Globus pallidus (tissue), 1 donor: ENCODE results near the gene GDPD5.
"Not testable (repeated sequence)": the region's sequence is repeated elsewhere in the genome, so short reads cannot be mapped to it uniquely, and the experiment has no call there.

Experiments
- DNase-seq: peaks from one replicate; pipeline ENCODE4 v3.0.0-alpha.2; 2015; ENCODE audit warnings: low spot score

GDPD5 gene

DNA sequence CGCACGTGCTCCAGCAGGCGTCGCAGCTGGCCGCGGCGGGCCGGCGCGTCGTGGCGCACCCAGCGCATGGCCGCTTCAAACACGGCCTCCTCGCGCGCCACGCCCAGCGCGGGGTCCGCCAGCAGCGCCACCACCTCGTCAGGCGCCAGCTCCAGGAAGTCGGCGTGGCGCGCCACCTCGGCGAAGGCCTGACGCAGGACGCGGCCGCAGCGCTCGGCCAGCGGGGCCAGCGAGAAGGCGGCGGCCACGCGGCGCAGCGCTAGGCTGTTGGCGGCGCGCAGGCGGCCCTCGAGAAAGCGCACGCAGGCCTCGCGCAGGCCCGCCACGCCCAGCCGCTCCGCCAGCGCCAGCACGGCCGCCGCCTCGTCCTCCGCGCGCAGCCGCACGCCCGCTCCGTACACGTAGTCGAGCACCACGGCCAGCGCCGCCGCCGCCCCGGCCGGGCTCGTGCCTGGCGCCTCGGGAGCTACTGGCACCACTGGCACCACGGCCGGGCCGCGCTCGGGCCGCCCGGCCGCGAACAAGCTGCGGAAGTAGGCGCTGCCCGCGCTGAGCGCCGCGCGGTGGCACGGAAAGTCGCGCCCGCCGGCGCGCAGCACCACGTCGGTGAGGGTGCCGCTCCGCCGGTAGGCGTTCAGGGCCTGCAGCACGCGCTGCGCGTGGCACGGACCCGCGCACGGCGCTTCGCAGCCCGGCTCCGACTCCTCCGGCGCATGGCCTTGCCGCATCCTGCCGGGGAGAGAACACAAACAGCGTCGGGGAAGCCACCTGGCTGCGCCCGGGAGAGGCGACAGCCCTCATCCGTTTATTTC, 95.6 kb downstream of the GDPD5 start:
- DNase-seq, result no peak

DNA sequence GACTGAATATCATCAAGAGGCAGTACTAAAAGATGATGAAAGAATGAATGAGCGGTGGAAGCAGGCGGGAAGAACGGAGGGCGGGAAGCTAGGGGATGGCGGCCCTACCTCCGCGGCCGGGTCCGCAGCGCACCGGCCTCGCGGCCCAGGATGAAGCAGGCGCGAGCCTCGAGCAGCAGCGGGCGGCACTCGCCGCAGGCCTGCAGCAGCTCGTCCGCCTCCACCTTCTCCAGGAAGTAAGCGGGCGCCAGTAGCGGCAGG, 96.2 kb downstream of the GDPD5 start:
- DNase-seq, result no peak

DNA sequence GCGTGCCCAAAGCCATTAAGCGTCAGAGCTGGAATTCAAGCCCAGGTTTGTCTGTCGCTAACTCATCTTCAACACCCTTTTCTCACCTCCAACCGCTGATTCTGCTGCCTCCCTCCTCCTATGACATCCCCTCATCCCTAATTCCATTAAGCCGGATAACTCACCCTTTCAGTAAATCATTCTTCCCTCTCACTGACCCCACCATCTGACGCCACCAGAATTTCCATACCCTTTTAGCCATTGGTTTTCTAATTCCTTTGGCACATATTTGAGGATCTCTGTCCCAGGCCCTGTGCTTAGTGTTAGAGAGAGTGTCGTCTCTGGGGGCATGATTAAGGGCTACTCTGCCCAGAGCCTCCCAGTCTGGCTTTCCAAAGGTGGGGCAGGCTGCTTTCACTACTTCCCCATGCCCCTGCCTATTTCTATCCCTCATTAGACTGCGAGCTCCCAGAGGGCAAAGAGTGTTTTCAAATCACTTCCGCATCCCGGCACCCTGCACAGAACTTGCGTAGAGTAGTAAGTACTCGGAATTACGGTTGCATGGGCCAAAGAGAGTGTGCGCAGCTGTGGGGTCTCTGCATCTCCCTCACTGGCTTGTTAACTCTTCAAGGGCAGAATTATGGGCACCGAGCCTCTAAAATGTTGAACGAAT, 96.6 kb downstream of the GDPD5 start:
- DNase-seq, result no peak

DNA sequence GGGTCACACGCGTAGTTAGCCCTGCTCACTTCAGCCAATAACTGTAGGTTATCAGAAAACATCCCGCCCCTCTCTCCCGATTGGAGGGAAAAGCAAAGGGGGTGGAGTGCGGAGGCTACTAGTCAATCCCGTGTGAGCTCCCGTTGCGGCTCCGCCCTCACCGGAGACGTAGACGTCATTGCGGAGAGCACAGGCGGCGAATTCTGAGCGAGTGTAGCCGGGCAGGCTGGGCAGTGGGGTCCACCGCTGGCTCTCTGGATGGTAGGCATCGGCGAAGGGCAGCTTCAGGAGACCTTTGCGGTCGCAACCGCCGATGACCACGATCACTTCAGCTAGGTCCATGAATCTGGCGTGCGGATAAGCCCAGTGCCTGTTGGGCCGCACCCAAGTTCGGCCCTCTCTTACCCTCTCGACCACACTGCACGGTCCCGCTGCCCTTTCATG, 97.4 kb downstream of the GDPD5 start:
- DNase-seq, result peak; percentile 86

DNA sequence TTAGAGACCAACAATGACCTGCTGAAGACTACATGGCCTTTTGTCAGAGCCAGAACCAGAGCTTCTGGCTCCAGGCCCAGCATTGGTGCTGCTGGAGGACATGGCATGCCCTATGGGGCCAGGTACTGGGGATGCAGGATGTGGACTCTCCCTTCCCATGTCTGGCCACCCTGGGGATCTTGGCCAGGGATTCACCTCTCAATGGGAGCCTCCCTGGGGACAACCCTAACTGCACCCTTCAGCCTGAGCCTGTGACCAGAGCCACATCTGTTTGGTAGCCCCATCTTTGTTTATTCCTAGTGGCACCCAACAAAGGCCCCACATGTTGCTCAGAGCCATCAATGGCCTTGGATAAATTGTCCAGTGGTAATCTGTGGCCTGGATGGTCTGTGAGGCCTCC, 98.6 kb downstream of the GDPD5 start:
- DNase-seq, result no peak

DNA sequence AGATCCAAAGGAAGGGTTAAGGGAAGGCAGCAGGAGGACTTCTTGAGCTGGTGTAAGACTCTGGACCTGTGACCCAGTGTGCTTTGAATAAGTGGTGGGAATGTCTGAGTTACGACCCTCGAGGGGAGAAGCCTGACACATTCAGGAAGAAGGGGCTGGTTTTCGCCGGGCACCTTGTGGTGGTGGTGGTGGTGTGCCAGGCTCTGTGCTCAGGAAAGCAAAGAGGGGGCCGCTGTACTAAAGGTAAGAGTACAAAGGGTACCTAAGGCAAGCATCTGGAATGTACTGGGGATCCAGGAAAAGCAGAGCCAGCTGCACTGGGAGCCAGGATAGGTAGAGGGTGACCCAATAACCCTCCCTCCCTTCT, 99.0 kb downstream of the GDPD5 start:
- no peak for DNase-seq

DNA sequence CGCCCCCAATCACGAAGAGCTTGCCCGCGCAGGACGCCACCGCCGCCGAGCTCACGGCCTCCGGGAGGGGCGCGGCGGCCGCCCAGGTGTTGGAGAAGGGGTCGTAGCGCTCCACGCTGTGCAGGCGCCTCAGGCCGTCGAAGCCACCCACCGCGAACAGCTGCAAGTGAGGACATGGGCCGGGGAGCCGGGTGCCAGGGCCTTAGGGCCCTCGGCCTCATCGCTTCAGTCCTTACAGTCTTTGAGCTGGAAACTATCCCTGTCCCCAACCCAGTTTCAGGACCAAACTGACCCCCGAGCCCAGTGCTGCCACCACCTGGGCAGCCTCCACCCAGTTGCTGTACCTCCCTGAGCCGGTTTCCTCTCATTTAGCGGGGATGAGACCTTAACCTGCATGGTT, 100.3 kb downstream of the GDPD5 start:
- DNase-seq, result no peak

DNA sequence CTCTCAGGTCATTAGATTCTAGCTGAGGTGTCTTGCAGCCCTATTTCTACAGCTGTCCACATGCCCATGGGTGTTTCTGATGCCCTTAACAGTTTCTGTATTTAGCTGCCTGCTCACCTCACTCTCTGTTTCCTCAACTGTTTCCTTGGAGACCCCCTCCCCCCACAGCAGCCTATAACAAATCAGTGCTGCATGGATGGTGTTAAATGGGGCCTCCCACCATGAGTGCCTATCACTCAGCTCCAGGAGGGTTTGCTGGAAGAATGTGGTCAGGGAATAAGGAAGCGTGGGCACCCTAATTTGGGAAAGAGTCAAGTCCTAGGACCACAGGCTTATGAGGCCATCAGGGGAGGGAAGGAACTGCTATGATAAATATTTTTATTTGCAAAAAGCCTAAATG, 101.3 kb downstream of the GDPD5 start:
- DNase-seq, result no peak

DNA sequence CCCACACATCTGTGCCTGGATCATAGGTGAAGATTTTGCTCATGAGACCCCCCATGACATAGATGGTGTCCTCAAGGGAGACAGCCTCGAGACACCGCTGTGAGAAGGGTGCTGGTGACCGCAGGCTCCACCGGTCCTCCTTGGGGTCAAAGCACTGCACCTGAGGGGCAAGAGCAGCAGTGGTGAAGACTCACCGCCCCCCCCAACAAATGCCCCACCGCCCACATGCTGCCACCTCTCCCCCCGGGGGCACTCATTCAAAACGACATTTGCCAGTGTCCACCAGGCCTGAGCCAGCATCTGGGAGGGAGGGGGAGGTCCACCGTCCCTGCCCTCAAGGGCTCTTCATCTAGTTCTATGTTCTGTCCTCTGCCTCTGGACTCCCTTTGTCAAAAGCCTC, 102.0 kb downstream of the GDPD5 start:
- DNase-seq, result no peak

DNA sequence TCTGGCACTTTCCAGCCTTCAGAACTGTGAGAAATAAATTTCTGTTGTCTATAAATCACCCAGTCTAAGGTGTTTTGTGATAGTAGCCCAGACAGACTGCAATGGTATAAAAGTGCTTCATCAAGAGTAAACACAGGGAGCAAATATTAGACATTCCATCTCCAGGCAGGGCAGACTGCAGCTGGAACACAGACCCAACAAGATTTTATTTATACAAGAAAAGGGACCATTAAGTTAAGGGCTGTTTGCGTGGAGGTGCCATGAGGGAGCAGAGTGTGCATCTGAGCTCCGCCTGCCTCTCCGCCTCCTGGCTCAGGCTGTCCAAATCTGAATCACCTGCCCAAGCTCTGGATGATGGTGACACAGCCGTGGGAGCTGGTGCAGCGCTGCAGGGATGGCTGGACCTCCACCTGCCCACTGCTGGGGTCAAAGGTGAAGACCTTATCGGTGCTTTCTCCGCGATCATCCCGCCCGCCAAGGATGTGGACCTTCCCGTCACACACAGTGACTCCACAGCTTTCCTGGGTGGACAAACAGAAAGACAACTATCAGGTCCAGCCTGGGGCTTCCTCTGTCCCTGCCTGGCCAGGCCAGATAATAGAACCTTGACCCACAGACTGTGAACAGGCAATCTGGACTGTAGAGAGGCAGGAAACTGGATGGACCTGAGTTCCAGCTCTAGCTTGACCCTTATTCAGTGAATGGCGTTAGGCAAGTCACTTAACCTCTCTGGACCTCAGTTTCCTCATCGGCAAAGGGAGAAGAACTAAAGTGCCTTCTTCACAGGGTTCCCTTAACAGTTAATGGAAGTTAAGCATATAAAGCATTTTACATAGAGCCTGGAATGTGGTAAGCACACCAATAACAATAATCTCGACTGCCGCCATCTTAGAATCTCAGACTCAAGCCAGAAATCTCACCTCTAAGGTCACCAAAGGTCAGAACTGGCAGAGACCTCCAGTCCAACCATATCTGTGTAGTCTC, 103.2 kb downstream of the GDPD5 start:
- no peak for DNase-seq

DNA sequence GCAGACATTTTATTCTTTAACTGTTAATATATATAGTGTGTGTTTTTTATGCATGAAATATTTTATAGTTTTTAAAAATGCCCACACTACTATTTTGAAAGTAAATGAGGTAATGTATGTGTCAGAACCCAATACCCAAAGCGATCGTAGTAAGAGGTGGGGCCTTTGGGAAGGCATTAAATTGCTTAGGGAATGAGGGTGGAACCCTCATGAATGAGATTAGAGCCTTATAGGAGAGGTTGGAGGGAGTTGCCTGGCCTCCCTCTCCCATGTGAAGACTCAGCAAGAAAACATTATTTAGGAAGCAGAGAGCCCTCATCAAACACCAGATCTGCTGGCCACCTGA, 103.9 kb downstream of the GDPD5 start:
- no peak for DNase-seq

DNA sequence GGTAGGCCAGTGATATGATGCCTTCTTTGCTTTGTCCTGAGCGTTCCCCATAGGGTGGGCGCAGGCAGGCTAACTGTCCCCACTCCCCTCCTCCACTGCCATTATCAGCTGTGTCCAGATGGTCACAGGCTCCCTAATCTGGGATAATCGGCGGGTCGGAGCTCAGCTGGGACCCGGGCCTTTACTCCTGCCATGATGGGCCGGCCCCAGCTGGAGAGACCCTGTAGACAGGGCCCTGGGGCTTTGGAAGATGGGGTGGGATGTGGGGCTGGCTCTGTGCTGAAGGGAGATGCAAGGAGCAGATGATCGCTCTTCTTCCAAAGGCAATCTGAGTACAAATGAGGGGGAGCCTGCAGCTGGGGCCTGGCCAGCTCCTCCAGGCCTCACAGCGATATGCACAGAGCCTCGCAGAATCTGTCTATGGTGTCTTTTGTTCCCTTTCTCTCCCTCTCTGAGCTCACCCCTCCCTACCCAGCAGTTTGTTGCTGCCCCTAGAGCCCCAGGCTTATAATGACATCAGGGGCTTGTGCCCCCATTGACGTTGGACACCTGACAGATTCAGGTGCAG, 104.6 kb downstream of the GDPD5 start:
- DNase-seq, result peak; percentile 77

DNA sequence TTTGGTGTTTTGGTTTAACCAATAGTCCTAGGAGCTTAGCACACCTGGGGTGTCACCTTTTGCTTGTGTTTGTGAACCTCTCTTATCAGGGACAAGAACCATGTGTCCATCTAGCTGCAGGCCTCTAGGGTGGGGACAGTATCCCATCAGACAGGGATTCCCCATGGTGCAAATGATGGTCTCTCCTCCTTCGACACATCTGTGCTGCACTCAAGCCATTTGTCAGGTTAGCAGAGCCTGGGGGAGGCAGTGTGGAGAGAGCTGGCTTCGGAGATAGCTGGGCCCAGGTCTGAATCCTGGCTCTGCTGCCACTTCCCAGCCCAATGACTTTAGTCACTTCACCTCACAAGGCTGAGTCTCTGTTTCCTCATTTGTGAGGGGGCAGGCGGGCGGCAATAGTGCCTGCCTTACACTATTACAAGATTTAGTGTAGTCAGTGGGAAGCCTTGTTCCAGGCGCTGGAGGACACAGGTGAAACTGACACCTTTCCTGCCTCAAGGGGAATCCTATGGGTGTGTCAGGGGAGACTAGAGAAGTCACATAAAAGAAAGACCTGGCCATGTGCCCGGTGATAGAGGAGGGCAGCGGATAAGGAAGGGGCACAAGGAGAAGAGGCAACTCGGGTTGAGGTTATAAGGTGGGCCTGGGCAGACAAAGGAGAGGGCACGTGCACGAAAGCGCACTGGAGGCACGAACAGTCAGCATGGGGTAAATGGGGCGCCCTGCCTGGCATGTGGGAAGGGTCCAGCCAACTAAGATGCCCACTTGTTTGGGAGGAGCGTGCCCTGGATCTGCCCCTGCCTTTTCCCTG, 105.3 kb downstream of the GDPD5 start:
- no peak for DNase-seq

DNA sequence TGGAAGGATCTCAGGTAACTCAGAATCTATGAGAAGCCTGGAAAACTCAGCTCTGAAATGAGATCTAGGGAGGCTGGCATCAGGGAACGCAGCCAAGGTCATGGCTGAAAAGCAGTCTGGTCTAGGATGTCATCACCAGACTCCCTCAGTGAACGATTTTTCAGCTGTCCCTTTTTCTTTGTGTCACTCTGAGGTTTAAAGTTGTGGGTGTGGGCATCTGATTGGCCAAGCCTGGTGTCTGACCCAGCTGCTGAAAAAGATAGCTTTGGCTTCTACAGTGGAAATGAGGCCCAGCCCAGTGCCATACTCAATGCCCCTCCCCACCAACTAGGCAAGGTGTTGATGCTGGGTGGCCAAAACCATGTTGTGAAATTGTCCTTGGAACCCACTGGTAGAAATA, 111.9 kb downstream of the GDPD5 start:
- DNase-seq, result no peak

DNA sequence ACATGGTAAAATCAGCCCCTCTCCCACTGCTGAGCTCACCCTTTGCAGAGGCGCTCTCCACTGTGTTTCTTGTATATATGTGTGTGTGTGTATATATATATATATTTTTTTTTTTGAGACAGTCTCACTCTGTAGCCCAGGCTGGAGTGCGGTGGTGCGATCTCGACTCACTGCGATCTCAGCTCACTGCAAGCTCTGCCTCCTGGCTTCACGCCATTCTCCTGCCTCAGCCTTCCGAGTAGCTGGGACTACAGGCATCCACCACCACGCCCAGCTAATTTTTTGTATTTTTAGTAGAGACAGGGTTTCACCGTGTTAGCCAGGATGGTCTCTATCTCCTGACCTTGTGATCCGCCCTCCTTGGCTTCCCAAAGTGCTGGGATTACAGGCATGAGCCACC, 112.6 kb downstream of the GDPD5 start:
- not testable (repeated sequence) for DNase-seq

DNA sequence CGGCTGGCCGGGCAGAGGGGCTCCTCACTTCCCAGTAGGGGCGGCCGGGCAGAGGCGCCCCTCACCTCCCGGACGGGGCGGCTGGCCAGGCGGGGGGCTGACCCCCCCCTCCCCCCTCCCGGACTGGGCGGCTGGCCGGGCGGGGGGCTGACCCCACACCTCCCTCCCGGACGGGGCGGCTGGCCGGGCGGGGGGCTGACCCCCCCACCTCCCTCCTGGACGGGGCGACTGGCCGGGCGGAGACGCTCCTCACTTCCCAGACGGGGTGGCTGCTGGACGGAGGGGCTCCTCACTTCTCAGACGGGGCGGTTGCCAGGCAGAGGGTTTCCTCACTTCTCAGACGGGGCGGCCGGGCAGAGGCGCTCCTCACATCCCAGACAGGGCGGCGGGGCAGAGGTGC, 115.8 kb downstream of the GDPD5 start:
- not testable (repeated sequence) for DNase-seq

DNA sequence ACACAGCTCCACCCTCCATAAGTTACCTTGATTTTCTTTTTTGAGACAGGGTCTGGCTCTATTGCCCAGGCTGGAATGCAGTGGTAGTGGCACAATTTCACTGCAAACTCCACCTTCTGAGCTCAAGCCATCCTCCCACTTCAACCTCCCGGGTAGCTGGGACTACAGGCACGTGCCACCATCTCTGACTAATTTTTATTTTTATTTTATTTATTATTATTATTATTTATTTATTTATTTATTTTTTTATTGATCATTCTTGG, 116.9 kb downstream of the GDPD5 start:
- no peak for DNase-seq

DNA sequence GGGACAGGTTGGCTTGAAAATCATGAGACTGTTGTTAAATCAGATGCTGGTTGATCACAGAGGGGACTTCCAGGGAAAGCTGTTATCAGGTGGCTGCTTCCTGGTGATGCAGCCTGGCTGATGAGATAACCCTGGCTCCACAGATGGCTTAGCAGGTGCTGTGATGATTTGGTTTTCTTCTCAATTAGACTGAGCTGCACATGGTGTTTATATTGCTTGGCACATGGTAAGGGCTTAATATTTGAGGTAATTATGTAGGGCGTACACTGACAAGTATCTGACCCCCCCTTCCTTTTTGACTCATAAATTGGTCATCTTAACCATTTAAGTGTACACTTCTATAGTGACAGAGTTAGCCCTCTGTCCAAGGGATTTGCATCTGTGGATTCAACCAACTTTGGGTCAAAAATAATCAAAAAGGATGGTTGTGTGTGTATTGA, 119.4 kb downstream of the GDPD5 start:
- DNase-seq, result no peak

DNA sequence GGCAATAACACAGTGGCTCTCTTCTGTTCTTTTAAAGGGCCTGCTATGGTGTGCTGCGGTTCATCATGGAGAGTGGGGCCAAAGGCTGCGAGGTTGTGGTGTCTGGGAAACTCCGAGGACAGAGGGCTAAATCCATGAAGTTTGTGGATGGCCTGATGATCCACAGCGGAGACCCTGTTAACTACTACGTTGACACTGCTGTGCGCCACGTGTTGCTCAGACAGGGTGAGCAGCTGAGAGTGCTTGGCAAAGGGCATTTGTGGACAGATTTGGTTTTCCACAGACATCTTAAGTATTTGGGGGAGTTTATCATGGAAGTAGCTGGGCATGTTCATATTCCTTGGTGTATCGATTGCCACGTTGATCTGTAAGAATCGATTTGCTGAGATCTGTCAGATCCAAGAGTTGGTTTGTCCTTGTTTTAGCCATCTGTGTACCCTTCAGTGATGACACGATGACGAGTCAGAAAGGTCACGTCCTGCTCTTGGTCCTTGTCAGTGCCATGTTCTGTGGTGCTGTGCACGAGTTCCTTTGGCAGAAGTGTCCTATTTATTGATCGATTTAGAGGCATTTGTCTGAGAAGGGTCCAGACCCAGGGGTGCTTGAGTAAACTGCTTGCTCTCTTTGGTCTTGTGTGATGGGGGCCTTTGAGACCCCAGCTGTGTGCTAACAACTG, 121.6 kb downstream of the GDPD5 start:
- no peak for DNase-seq

DNA sequence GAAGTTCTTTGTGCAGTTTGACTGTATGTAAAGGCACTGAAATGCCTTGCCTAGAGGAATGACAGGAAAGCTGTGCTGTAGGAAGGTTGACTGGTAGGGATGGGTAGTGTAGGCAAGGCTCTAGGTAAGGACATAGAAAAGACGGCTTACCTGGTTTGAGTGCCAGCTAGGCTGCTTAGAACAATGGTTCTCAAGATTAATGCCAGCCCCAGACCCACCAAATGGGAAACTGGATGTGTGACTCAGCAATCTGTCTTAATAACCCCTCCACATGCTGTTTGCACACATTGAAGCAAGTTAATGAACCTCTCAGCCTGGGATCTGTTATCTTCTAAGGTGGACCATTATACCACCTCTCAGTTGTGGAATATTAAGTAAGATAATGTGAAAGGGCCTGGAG, 122.7 kb downstream of the GDPD5 start:
- no peak for DNase-seq

DNA sequence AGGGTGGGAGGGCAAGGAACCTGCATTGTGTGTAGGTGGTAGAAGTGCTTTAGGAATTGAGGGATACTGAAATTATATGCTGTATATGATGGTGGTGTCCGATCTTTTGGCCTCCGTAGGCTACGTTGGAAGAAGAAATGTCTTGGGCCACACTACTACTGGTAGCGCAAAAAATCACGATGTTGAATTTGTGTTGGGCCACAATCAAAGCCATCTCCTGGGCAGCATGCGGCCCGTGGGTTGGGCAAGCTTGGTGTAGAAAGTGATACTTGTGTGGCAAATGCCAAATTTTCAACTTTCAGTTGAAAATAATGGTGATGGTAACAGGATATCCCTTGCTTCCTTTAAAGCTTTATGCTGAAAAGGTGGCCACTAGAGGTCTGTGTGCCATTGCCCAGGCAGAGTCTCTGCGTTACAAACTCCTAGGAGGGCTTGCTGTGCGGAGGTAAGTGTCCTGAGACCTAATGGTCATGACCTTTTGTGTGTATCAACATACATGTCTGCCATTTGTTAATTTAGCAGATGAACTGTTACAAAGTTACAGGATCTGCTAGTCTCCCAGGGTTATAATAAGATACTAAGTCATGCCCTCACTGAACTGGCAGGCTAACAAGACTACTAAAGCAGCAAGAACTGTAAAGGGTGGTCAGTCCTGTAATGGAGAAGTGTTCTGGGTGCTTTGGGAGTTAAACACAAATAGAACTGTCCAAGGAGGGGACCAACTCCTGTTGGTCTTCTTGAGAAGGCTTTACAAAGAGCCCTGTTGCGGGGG, 123.6 kb downstream of the GDPD5 start:
- no peak for DNase-seq
